CD8-positive, alpha-beta memory T cell (primary cell): Measurements from ENCODE around the gene PSMF1. TPM values are rescaled to one million over a fixed set of nuclear protein-coding genes. Genes with fewer than 3 reads are reported as not detected.

Experiments used
- CTCF ChIA-PET: fragments of 350-600 bp; sonication (Branson Sonifier 250); formaldehyde crosslinking; loops from one replicate; lab custom pipeline; 2021; ENCODE audit warnings: antibody characterized with exemption; lab: Charles Lee
- POLR2A ChIA-PET: fragments of 350-600 bp; sonication (Branson Sonifier 250); formaldehyde crosslinking; loops from one replicate; lab custom pipeline; 2021; ENCODE audit warnings: antibody characterized with exemption; lab: Charles Lee
- DNase-seq, 5 donors: peaks; one replicate each; pipeline versions ENCODE4 v3.0.0 to v3.0.0-alpha.2; 2020 to 2022; ENCODE audit warnings: mixed read lengths in 1 of 5
- H3K27ac ChIP-seq: one replicate; pipeline ENCODE4 v1.7.0; 2013; ENCODE audit warnings: low read depth, mild to moderate bottlenecking, low read length, moderate library complexity
- H3K27me3 ChIP-seq: 2 replicates; pipeline ENCODE4 v1.7.0; 2013; ENCODE audit warnings: low read length, mild to moderate bottlenecking; ENCODE audit not compliant: insufficient read depth, poor library complexity, severe bottlenecking
- H3K36me3 ChIP-seq: 2 replicates; pipeline ENCODE4 v1.7.0; 2013; ENCODE audit warnings: mild to moderate bottlenecking, low read length, moderate library complexity; ENCODE audit not compliant: insufficient read depth
- H3K4me1 ChIP-seq: 2 replicates; pipeline ENCODE4 v1.7.0; 2013; ENCODE audit warnings: mild to moderate bottlenecking, low read length, moderate library complexity; ENCODE audit not compliant: insufficient read depth
- H3K4me3 ChIP-seq: 2 replicates; pipeline ENCODE4 v1.7.0; 2013; ENCODE audit warnings: mild to moderate bottlenecking, low read length
- H3K9me3 ChIP-seq: 2 replicates; pipeline ENCODE4 v1.7.0; 2013; ENCODE audit warnings: mild to moderate bottlenecking, low read length
- H3K27ac Mint-ChIP-seq, 8 donors: one replicate each; pipeline ENCODE4 v1.8.0; 2020 to 2021; ENCODE audit warnings: mixed read lengths in 8 of 8, mild to moderate bottlenecking in 6 of 8, inconsistent platforms in 3 of 8, moderate library complexity in 3 of 8
- H3K27me3 Mint-ChIP-seq, 2 donors: one replicate each; pipeline ENCODE4 v1.8.0; 2020 to 2021; ENCODE audit warnings: mixed read lengths in 2 of 2, mild to moderate bottlenecking in 1 of 2, moderate library complexity in 1 of 2
- H3K36me3 Mint-ChIP-seq, 3 donors: one replicate each; pipeline ENCODE4 v1.8.0; 2020 to 2021; ENCODE audit warnings: mixed read lengths in 3 of 3, inconsistent platforms in 1 of 3, mild to moderate bottlenecking in 1 of 3
- H3K4me1 Mint-ChIP-seq, 3 donors: one replicate each; pipeline ENCODE4 v1.8.0; 2020 to 2021; ENCODE audit warnings: mixed read lengths in 3 of 3, inconsistent platforms in 1 of 3, mild to moderate bottlenecking in 1 of 3
- H3K4me3 Mint-ChIP-seq, 7 donors: one replicate each; pipeline ENCODE4 v1.8.0; 2020 to 2021; ENCODE audit warnings: mixed read lengths in 7 of 7, mild to moderate bottlenecking in 6 of 7, moderate library complexity in 4 of 7, inconsistent platforms in 2 of 7
- H3K9me3 Mint-ChIP-seq, 5 donors: one replicate each; pipeline ENCODE4 v1.8.0; 2020 to 2022; ENCODE audit warnings: mixed read lengths in 5 of 5, mild to moderate bottlenecking in 3 of 5, moderate library complexity in 2 of 5, inconsistent platforms in 1 of 5
- polyA plus RNA-seq: library from polyadenylated mRNA; unstranded; fragments of 300-500 nt; fragmentation: Illumina TruSeq; gene quantifications from one replicate; pipeline ENCODE4 v1.2.3, GENCODE V29; 2021
- total RNA-seq, 2 experiments: library from RNA; stranded (reverse); gene quantifications; one replicate each; pipeline ENCODE4 v1.2.3, GENCODE V29; 2021

PSMF1 gene
- total and polyA plus RNA-seq, 3 experiments from 2014 or later, result 169 to 189 (median 185) TPM

- POLR2A ChIA-PET, result no interaction called here
- no peak for DNase-seq
- H3K27ac Mint-ChIP-seq, result no peak overlapping the region
- no peaks in the 10 kb centered on the region for H3K9me3 ChIP-seq
- peaks cover 35% of the 10 kb centered on the region for H3K36me3 ChIP-seq
- peaks cover 0 to 5% (median 4%) of the 10 kb centered on the region in 5 donors for H3K9me3 Mint-ChIP-seq
- H3K4me1 ChIP-seq, result no peaks in the 10 kb centered on the region
- no peak overlapping the region for H3K27ac ChIP-seq
- no peak overlapping the region for H3K4me3 ChIP-seq
- no peak overlapping the region for H3K4me3 Mint-ChIP-seq
- H3K27me3 ChIP-seq, result no peaks in the 10 kb centered on the region
- H3K36me3 Mint-ChIP-seq, result peaks cover 28 to 82% (median 36%) of the 10 kb centered on the region in 3 donors
- no peaks in the 10 kb centered on the region for H3K27me3 Mint-ChIP-seq
- CTCF ChIA-PET, result no interaction called here
- peaks cover 0 to 2% (median 0%) of the 10 kb centered on the region in 3 donors for H3K4me1 Mint-ChIP-seq
Observed at GRCh38 chr20:1160496-1160895, 42.1 kb downstream of the PSMF1 start.

GRCh38 chr20:1160991-1161390 lies 42.6 kb downstream of the PSMF1 start:
- Histone ChIP-seq H3K4me3 (no peak overlapping the region), H3K9me3 (no peaks in the 10 kb centered on the region), H3K27ac (no peak overlapping the region), H3K27me3 (no peaks in the 10 kb centered on the region), H3K4me1 (no peaks in the 10 kb centered on the region), H3K36me3 (peaks cover 36% of the 10 kb centered on the region)
- Mint-ChIP-seq H3K36me3 (peaks cover 25 to 82% (median 32%) of the 10 kb centered on the region in 3 donors), H3K4me3 (no peak overlapping the region), H3K27me3 (no peaks in the 10 kb centered on the region), H3K27ac (no peak overlapping the region), H3K9me3 (peaks cover 0 to 3% (median 1%) of the 10 kb centered on the region in 5 donors), H3K4me1 (peaks cover 0 to 2% (median 0%) of the 10 kb centered on the region in 3 donors)
- no peak for DNase-seq
- CTCF ChIA-PET, result no interaction called here
- POLR2A ChIA-PET, result no interaction called here

- Mint-ChIP-seq H3K9me3 (no peaks in the 10 kb centered on the region), H3K27me3 (no peaks in the 10 kb centered on the region), H3K4me3 (no peak overlapping the region), H3K4me1 (peaks cover 0 to 2% (median 0%) of the 10 kb centered on the region in 3 donors), H3K27ac (no peak overlapping the region), H3K36me3 (peaks cover 28 to 85% (median 38%) of the 10 kb centered on the region in 3 donors)
- ChIA-PET CTCF (interaction anchor here (1.5 kb wide), 1 partner anchor 50 kb away, joined by 4 read pairs; no protein-coding TSS in a partner anchor), POLR2A (no interaction called here)
- DNase-seq, result no peak
- peaks cover 50% of the 10 kb centered on the region for H3K36me3 ChIP-seq
- H3K4me3 ChIP-seq, result no peak overlapping the region
- H3K27me3 ChIP-seq, result no peaks in the 10 kb centered on the region
- no peaks in the 10 kb centered on the region for H3K4me1 ChIP-seq
- no peak overlapping the region for H3K27ac ChIP-seq
- no peaks in the 10 kb centered on the region for H3K9me3 ChIP-seq
Observed at GRCh38 chr20:1163105-1163504, 44.7 kb downstream of the PSMF1 start.

GRCh38 chr20:1163653-1164052 lies 45.3 kb downstream of the PSMF1 start:
- no peak for DNase-seq
- H3K36me3 Mint-ChIP-seq, result peaks cover 33 to 90% (median 43%) of the 10 kb centered on the region in 3 donors
- ChIA-PET CTCF (interaction anchor here (1.5 kb wide), 1 partner anchor 50 kb away, joined by 4 read pairs; no protein-coding TSS in a partner anchor), POLR2A (no interaction called here)
- H3K4me1 Mint-ChIP-seq, result peaks cover 0 to 2% (median 0%) of the 10 kb centered on the region in 3 donors
- Histone ChIP-seq H3K4me3 (no peak overlapping the region), H3K4me1 (no peaks in the 10 kb centered on the region), H3K9me3 (no peaks in the 10 kb centered on the region), H3K27ac (no peak overlapping the region), H3K36me3 (peaks cover 54% of the 10 kb centered on the region), H3K27me3 (no peaks in the 10 kb centered on the region)
- no peaks in the 10 kb centered on the region for H3K27me3 Mint-ChIP-seq
- H3K27ac Mint-ChIP-seq, result no peak overlapping the region
- H3K9me3 Mint-ChIP-seq, result no peaks in the 10 kb centered on the region
- H3K4me3 Mint-ChIP-seq, result no peak overlapping the region

- ChIA-PET POLR2A (no interaction called here), CTCF (interaction anchor here (1.5 kb wide), 1 partner anchor 48 kb away, joined by 4 read pairs; no protein-coding TSS in a partner anchor)
- no peaks in the 10 kb centered on the region for H3K9me3 ChIP-seq
- Mint-ChIP-seq H3K4me3 (no peak overlapping the region), H3K27ac (no peak overlapping the region), H3K27me3 (no peaks in the 10 kb centered on the region), H3K36me3 (peaks cover 38 to 98% (median 50%) of the 10 kb centered on the region in 3 donors), H3K9me3 (no peaks in the 10 kb centered on the region), H3K4me1 (peaks cover 0 to 2% (median 0%) of the 10 kb centered on the region in 3 donors)
- H3K27me3 ChIP-seq, result no peaks in the 10 kb centered on the region
- H3K36me3 ChIP-seq, result peaks cover 56% of the 10 kb centered on the region
- no peak for DNase-seq
- no peak overlapping the region for H3K27ac ChIP-seq
- H3K4me3 ChIP-seq, result no peak overlapping the region
- no peaks in the 10 kb centered on the region for H3K4me1 ChIP-seq
Observed at GRCh38 chr20:1164871-1165270, 46.5 kb downstream of the PSMF1 start.

GRCh38 chr20:1165521-1165920 lies 47.1 kb downstream of the PSMF1 start:
- Mint-ChIP-seq H3K27me3 (no peaks in the 10 kb centered on the region), H3K4me1 (peaks cover 0 to 2% (median 0%) of the 10 kb centered on the region in 3 donors), H3K4me3 (no peak overlapping the region), H3K27ac (peak overlapping the region in 1 of 8 donors; percentile 89), H3K9me3 (no peaks in the 10 kb centered on the region), H3K36me3 (peaks cover 43 to 98% (median 51%) of the 10 kb centered on the region in 3 donors)
- DNase-seq, result no peak
- H3K27ac ChIP-seq, result no peak overlapping the region
- H3K9me3 ChIP-seq, result no peaks in the 10 kb centered on the region
- ChIA-PET POLR2A (no interaction called here), CTCF (no interaction called here)
- no peaks in the 10 kb centered on the region for H3K27me3 ChIP-seq
- peaks cover 60% of the 10 kb centered on the region for H3K36me3 ChIP-seq
- no peaks in the 10 kb centered on the region for H3K4me1 ChIP-seq
- no peak overlapping the region for H3K4me3 ChIP-seq

GRCh38 chr20:1165941-1166340 lies 47.5 kb downstream of the PSMF1 start:
- DNase-seq, result no peak
- Mint-ChIP-seq H3K36me3 (peaks cover 42 to 98% (median 50%) of the 10 kb centered on the region in 3 donors), H3K27me3 (no peaks in the 10 kb centered on the region), H3K4me1 (peaks cover 0 to under 1% (median 0%) of the 10 kb centered on the region in 3 donors), H3K4me3 (no peak overlapping the region), H3K27ac (no peak overlapping the region), H3K9me3 (no peaks in the 10 kb centered on the region)
- POLR2A ChIA-PET, result no interaction called here
- Histone ChIP-seq H3K27ac (no peak overlapping the region), H3K4me3 (no peak overlapping the region), H3K27me3 (no peaks in the 10 kb centered on the region), H3K4me1 (no peaks in the 10 kb centered on the region), H3K36me3 (peaks cover 56% of the 10 kb centered on the region), H3K9me3 (no peaks in the 10 kb centered on the region)
- CTCF ChIA-PET, result no interaction called here

- Histone ChIP-seq H3K4me3 (no peak overlapping the region), H3K9me3 (no peaks in the 10 kb centered on the region), H3K27me3 (no peaks in the 10 kb centered on the region), H3K27ac (no peak overlapping the region), H3K4me1 (no peaks in the 10 kb centered on the region), H3K36me3 (peaks cover 51% of the 10 kb centered on the region)
- no peaks in the 10 kb centered on the region for H3K4me1 Mint-ChIP-seq
- H3K4me3 Mint-ChIP-seq, result no peak overlapping the region
- POLR2A ChIA-PET, result no interaction called here
- H3K36me3 Mint-ChIP-seq, result peaks cover 42 to 96% (median 49%) of the 10 kb centered on the region in 3 donors
- CTCF ChIA-PET, result no interaction called here
- peak overlapping the region in 2 of 8 donors; percentile 18 to 28 for H3K27ac Mint-ChIP-seq
- H3K27me3 Mint-ChIP-seq, result no peaks in the 10 kb centered on the region
- no peak for DNase-seq
- H3K9me3 Mint-ChIP-seq, result no peaks in the 10 kb centered on the region
Observed at GRCh38 chr20:1166948-1167720, 48.7 kb downstream of the PSMF1 start.
